Measurements from ENCODE around the gene MLN. TPM values are rescaled to one million over a fixed set of nuclear protein-coding genes. Genes with fewer than 3 reads are reported as not detected.

The MLN gene
- total RNA-seq, 1 donor = not detected

GRCh38 chr6:33828452-33828763 is 24.6 kb upstream of the MLN start:
- DNase-seq (ENCODE audit: low read depth) = no peak
- no peak for TF ChIP-seq CTCF (IDR thresholded peaks at IDR 0.05; ENCODE audit: insufficient read depth, low read length)
- no peak overlapping the region for H3K4me3 ChIP-seq (ENCODE audit: low read depth, low read length)

GRCh38 chr6:33827546-33828451 is 24.0 kb upstream of the MLN start:
- H3K4me3 ChIP-seq (ENCODE audit: low read depth, low read length) = no peak overlapping the region
- no peak for TF ChIP-seq CTCF (IDR thresholded peaks at IDR 0.05; ENCODE audit: insufficient read depth, low read length)
- DNase-seq (ENCODE audit: low read depth) = no peak

- no peak overlapping the region for H3K4me3 ChIP-seq (ENCODE audit: low read depth, low read length)
These were observed 22.7 kb upstream of the MLN start for GRCh38 chr6:33826537-33826936.

DNA sequence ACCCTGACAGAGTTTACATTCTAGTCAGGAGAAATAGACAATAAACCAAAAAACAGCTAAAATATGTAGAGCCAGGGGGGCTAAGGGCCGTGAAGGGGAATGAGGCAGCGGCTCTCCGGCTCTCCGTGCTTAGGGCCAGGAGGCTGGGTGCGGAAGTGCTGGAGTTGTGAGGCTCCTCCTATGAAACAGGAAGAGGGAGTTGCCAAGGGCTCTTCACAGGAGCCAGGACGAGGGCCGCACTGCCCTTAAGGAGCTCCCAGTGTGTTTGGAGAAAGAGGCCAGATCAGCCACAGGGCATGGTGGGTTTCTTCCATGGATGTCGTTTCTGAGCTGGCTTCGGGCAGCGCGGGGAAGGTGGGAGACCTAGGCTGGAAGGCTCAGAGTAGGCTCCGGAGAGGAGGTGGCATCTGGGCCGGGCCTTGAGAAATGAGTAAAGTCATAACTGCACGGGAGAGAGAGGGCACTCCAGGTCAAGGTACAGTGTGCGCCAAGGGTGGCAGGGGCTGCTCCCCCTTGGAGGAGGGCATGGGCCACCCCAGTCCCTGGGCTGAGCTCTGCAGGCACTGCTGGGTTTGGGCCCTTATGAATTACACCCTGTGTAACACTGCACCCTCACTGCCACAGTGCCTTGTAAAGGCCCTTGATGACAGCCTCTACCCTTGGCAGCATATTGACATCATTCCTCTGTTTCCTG is 20.8 kb upstream of the MLN start:
- peak; percentile 61 for DNase-seq (ENCODE audit: low read depth)
- no peak for TF ChIP-seq CTCF (IDR thresholded peaks at IDR 0.05; ENCODE audit: insufficient read depth, low read length)
- no peak overlapping the region for H3K4me3 ChIP-seq (ENCODE audit: low read depth, low read length)

More at GRCh38 chr6:33826537-33826936, 22.7 kb upstream of the MLN start:
- DNase-seq (ENCODE audit: low read depth) = no peak
- TF ChIP-seq CTCF (IDR thresholded peaks at IDR 0.05; ENCODE audit: insufficient read depth, low read length) = no peak

DNA sequence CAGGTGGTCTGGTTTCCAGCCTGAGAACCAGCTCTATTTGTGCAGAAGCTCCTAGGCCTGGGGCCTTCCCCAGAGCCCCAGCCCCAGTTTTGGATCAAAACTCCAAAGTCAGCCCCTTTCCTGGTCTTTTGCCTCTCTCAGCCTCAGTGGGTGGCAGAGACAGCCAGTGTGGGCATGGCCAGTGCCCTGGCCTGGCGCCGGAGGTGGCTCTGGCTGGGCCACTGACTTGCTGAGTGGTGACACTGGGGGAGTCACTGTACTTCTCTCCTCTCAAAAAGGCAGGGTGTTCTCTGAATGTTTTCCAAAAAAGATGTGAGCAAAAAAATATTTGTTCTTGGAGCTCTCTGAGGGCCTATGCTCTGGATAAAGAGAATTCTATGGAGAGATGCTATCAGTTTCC is 20.0 kb upstream of the MLN start:
- TF ChIP-seq CTCF (IDR thresholded peaks at IDR 0.05; ENCODE audit: insufficient read depth, low read length) = no peak

DNA sequence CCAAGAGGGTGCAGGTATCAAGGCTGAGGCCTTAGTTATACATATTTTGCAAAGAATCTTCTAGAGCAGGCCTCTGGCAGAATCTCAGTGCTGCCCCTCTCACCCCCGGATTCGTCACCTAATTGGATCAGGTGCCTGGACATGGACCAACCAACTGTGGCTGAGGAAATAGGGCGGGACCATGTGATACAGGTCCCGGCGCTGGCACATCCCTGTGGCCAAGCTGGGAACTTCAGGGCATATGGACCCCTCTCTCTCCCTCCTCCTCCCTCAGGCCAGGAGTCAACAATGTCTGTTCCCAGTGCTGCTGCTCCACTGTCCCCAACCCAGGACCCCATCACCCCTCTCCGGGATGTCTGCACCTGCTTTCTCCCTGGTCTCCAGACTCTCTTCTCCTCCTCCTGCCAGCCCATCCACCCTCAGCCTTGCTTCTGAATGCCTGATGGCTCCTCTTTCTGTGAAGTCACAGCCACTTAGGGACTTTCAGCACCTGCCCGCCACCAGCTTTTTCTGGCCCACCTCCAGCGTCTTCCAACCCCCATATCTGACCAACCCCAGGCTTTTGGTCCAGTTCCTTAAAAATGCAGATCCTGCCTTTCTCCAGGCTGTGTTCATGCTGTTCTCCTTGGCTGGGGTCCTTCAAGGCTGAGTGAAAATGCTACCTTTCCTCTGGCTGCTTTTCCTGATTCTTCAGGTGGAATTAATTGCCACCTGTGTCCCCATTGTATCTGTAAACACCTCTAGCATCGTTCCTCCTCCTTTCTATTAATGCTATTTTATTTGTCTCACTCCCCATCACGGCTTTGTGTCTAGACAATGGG is 19.0 kb upstream of the MLN start:
- peak; percentile 41 for TF ChIP-seq CTCF (IDR thresholded peaks at IDR 0.05; ENCODE audit: insufficient read depth, low read length)
- no peak for DNase-seq (ENCODE audit: low read depth)
- H3K4me3 ChIP-seq (ENCODE audit: low read depth, low read length) = no peak overlapping the region

More for the DNA sequence above, 20.0 kb upstream of the MLN start:
- no peak for DNase-seq (ENCODE audit: low read depth)
- no peak overlapping the region for H3K4me3 ChIP-seq (ENCODE audit: low read depth, low read length)
